Stimulated activated naive CD8-positive, alpha-beta T cell treated with anti-CD3 and anti-CD28 coated beads, Interleukin-15, amount 100 ng/mL, for 72 hours (primary cell): ENCODE measurements around the gene ZBTB43.
"Not testable (repeated sequence)": the region's sequence is repeated elsewhere in the genome, so short reads cannot be mapped to it uniquely, and the experiment has no call there.

Experiments used
- ATAC-seq: fragments of 150-1000 bp; cut with Tn5 transposase; 2 replicates; pipeline ENCODE4 v1.10.0; 2021; ENCODE audit warnings: mild to moderate bottlenecking, moderate library complexity
- DNase-seq, 2 donors: peaks; one replicate each; pipeline ENCODE4 v3.0.0; 2021 to 2022
- H3K27ac Mint-ChIP-seq, 2 donors: one replicate each; pipeline ENCODE4 v1.8.0; 2022; ENCODE audit warnings: mild to moderate bottlenecking in 2 of 2, mixed read lengths in 2 of 2, moderate library complexity in 2 of 2
- H3K27me3 Mint-ChIP-seq: one replicate; pipeline ENCODE4 v1.8.0; 2022; ENCODE audit warnings: mixed read lengths
- H3K4me1 Mint-ChIP-seq: one replicate; pipeline ENCODE4 v1.8.0; 2022; ENCODE audit warnings: mild to moderate bottlenecking, mixed read lengths
- H3K4me3 Mint-ChIP-seq, 2 donors: one replicate each; pipeline ENCODE4 v1.8.0; 2022; ENCODE audit warnings: mild to moderate bottlenecking in 2 of 2, mixed read lengths in 2 of 2, moderate library complexity in 1 of 2
- H3K9me3 Mint-ChIP-seq, 2 donors: one replicate each; pipeline ENCODE4 v1.8.0; 2022; ENCODE audit warnings: mixed read lengths in 2 of 2

ZBTB43 gene

GRCh38 chr9:126805554-126806262, 868 bp downstream of the ZBTB43 start:
- Mint-ChIP-seq H3K4me3 (peak overlapping the region; percentile 85 to 94), H3K4me1 (peaks cover 40% of the 10 kb centered on the region), H3K9me3 (peaks cover 5 to 8% of the 10 kb centered on the region in 2 donors), H3K27ac (peak overlapping the region; percentile 97), H3K27me3 (no peaks in the 10 kb centered on the region)
- ATAC-seq (peak; percentile 95), DNase-seq (peak; percentile 79 to 89)

DNA sequence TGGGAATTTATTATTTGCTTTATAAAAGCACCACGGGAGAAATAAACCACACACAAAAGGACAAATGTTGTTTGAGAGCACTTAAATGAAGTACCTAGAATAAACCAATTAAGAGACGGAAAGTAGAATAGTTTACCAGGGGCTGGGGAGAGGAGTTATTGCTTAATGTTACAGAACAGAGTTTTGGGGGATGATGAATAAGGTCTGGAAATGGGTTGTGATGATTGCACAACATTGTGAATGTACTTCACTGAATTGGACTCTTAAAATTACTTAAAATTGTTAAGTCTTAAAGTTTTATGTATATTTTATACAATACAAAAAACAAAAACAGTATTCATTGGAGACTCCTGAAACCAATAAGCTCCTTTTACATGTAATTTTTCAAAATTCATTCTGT, 1.5 kb downstream of the ZBTB43 start:
- H3K27ac Mint-ChIP-seq: peak overlapping the region; percentile 97
- peaks cover 5 to 8% of the 10 kb centered on the region in 2 donors for H3K9me3 Mint-ChIP-seq
- H3K4me3 Mint-ChIP-seq: peak overlapping the region; percentile 85 to 94
- DNase-seq: no peak
- no peaks in the 10 kb centered on the region for H3K27me3 Mint-ChIP-seq
- ATAC-seq: no peak
- H3K4me1 Mint-ChIP-seq: peaks cover 40% of the 10 kb centered on the region

DNA sequence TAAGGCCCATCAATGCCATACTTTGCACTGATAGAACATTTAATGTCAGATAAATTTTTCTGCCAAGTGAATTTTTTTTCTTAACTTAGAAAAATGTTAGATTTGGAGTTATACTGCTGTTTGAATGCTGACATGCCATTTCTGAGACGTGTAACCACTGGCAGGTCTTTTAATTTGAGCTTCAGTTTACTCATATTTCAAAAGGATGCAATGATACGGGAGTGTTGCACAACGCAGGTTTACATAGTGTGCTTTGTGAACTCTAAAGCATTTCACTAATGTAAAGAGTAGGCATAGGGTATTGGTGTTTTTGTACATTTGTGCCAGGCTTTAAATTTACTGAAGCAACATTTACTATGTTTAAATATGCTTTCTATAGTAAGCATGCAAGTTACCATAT, 4.2 kb downstream of the ZBTB43 start:
- ATAC-seq: no peak

GRCh38 chr9:126810221-126810620, 5.4 kb downstream of the ZBTB43 start:
- not testable (repeated sequence) for DNase-seq, H3K27me3 Mint-ChIP-seq, ATAC-seq, H3K4me3 Mint-ChIP-seq, H3K27ac Mint-ChIP-seq
- H3K9me3 Mint-ChIP-seq: peaks cover 13 to 22% of the 10 kb centered on the region in 2 donors
- peaks cover 37% of the 10 kb centered on the region for H3K4me1 Mint-ChIP-seq

More for the DNA sequence above, 4.2 kb downstream of the ZBTB43 start:
- no peak overlapping the region for H3K27ac Mint-ChIP-seq
- H3K4me3 Mint-ChIP-seq: no peak overlapping the region
- H3K4me1 Mint-ChIP-seq: peaks cover 47% of the 10 kb centered on the region
- H3K27me3 Mint-ChIP-seq: no peaks in the 10 kb centered on the region
- DNase-seq: no peak
- peaks cover 11 to 17% of the 10 kb centered on the region in 2 donors for H3K9me3 Mint-ChIP-seq

DNA sequence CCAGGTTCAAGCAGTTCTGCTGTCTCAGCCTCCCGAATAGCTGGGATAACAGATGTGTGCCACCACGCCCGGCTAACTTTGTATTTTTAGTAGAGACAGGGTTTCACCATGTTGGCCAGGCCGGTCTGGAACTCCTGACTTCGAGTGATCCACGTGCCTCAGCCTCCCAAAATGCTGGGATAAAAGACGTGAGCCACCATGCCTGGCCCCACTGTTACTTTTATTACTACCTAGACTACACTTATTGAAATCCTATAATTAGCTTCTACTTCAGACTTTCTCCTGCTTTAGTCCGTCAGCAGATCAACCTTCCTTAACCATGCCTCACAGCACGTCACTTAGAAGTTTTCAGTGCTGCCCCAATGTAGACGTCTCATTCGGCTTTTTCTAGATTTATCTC, 8.2 kb downstream of the ZBTB43 start:
- DNase-seq (no peak), ATAC-seq (no peak)
- H3K4me1 Mint-ChIP-seq: peaks cover 13% of the 10 kb centered on the region
- no peak overlapping the region for H3K4me3 Mint-ChIP-seq
- H3K9me3 Mint-ChIP-seq: peaks cover 22 to 35% of the 10 kb centered on the region in 2 donors
- H3K27ac Mint-ChIP-seq: no peak overlapping the region
- no peaks in the 10 kb centered on the region for H3K27me3 Mint-ChIP-seq

- Mint-ChIP-seq H3K4me3 (no peak overlapping the region), H3K9me3 (peaks cover 22 to 41% of the 10 kb centered on the region in 2 donors), H3K27me3 (no peaks in the 10 kb centered on the region), H3K27ac (no peak overlapping the region), H3K4me1 (peaks cover 11% of the 10 kb centered on the region)
- no peak for DNase-seq
- ATAC-seq: no peak
Observed at GRCh38 chr9:126814091-126814490, 9.3 kb downstream of the ZBTB43 start.

DNA sequence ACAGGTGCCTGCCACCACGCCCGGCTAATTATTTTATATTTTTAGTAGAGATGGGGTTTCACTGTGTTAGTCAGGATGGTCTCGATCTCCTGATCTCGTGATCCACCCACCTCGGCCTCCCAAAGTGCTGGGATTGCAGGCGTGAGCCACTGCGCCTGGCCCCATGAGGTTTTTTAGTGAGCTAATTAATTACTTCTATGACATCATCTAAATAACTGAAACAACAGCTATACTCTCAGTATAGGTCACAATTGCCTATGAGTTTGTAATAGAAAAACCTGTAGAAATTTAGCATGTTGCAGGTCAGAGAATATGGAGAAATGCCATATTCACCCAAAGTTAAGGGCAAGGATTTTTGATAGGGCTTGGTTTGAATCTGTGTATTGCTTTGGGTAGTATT, 12.8 kb downstream of the ZBTB43 start:
- H3K27ac Mint-ChIP-seq, H3K27me3 Mint-ChIP-seq, ATAC-seq: not testable (repeated sequence)

DNA sequence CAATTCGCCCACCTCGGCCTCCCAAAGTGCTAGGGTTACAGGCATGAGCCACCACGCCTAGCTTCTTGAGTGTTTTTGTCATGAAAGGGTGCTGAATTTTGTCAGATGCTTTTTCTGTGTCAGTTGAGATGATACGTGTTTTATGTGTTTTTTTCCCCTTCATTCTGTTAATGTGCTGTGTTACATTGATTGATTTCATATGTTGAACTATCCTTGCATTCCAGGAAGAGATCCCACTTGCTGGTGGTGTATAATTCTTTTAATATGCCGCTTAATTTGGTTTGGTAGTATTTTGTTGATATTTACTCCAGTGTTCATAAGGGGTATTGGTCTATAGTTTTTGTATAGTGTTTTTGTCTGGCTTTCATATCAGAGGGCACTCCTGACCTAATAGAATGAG, 13.6 kb downstream of the ZBTB43 start:
- DNase-seq (no peak), ATAC-seq (no peak)
- peaks cover 21% of the 10 kb centered on the region for H3K4me1 Mint-ChIP-seq
- H3K27ac Mint-ChIP-seq: no peak overlapping the region
- no peaks in the 10 kb centered on the region for H3K27me3 Mint-ChIP-seq
- H3K4me3 Mint-ChIP-seq: no peak overlapping the region
- H3K9me3 Mint-ChIP-seq: peaks cover 23 to 42% of the 10 kb centered on the region in 2 donors

More for the DNA sequence above, 12.8 kb downstream of the ZBTB43 start:
- DNase-seq, H3K4me3 Mint-ChIP-seq: not testable (repeated sequence)
- Mint-ChIP-seq H3K9me3 (peaks cover 27 to 48% of the 10 kb centered on the region in 2 donors), H3K4me1 (peaks cover 23% of the 10 kb centered on the region)

DNA sequence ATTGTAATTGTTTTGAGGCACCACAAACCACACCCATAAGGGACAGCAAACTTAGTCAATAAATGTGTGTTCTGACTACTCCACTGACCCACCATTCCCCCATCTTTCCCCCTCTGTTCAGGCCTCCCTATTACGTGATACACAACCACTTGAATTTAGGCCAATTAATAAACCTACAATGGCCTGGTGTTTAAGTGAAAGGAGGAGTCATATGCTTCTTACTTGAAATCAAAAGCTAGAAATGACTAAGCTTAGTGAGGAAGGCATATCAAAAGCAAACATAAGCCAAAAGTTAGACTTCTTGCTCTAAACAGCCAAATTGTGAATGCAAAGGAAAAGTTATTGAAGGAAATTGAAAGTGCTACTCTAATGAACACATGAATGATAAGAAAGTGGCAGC, 14.6 kb downstream of the ZBTB43 start:
- peak overlapping the region in 1 of 2 donors; percentile 28 for H3K27ac Mint-ChIP-seq
- H3K9me3 Mint-ChIP-seq: peaks cover 18 to 34% of the 10 kb centered on the region in 2 donors
- peaks cover 23% of the 10 kb centered on the region for H3K4me1 Mint-ChIP-seq
- DNase-seq: peak in 1 of 2 donors; percentile 43
- no peaks in the 10 kb centered on the region for H3K27me3 Mint-ChIP-seq
- H3K4me3 Mint-ChIP-seq: peak overlapping the region in 1 of 2 donors; percentile 25
- ATAC-seq: peak; percentile 99

- Mint-ChIP-seq H3K4me3 (no peak overlapping the region), H3K27ac (no peak overlapping the region), H3K9me3 (peaks cover 5 to 13% of the 10 kb centered on the region in 2 donors), H3K27me3 (no peaks in the 10 kb centered on the region), H3K4me1 (peaks cover 31% of the 10 kb centered on the region)
- no peak for ATAC-seq
- no peak for DNase-seq
Observed at GRCh38 chr9:126822278-126822677, 17.4 kb downstream of the ZBTB43 start.

GRCh38 chr9:126822873-126823272, 18.0 kb downstream of the ZBTB43 start:
- no peak for ATAC-seq
- Mint-ChIP-seq H3K4me3 (no peak overlapping the region), H3K4me1 (peaks cover 31% of the 10 kb centered on the region), H3K27me3 (no peaks in the 10 kb centered on the region), H3K9me3 (peaks cover 5 to 13% of the 10 kb centered on the region in 2 donors), H3K27ac (peak overlapping the region in 1 of 2 donors; percentile 60)
- no peak for DNase-seq

- H3K4me1 Mint-ChIP-seq: peaks cover 31% of the 10 kb centered on the region
- not testable (repeated sequence) for DNase-seq, H3K4me3 Mint-ChIP-seq, H3K9me3 Mint-ChIP-seq, H3K27ac Mint-ChIP-seq, H3K27me3 Mint-ChIP-seq, ATAC-seq
Observed at GRCh38 chr9:126824052-126824451, 19.2 kb downstream of the ZBTB43 start.

DNA sequence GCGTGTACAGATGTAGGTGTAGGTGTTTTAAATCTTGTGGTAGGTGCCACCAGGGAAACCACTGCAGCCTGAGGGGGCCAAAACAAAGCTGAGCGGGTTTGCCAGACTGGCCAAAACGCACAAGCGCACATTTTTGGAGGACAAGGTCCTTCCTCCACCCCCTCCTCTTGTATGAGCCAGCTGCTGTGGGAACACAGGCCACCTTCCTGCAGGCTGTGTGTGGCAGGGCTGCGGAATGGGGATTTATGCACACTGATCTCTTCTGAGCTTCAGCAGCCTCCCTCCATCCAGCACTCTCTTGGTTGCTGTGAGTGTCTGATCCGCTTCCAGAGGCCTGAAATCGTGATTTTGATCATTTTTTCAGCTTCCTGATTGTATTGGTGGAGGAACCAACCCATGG, 22.4 kb downstream of the ZBTB43 start:
- peaks cover 31% of the 10 kb centered on the region for H3K4me1 Mint-ChIP-seq
- no peaks in the 10 kb centered on the region for H3K27me3 Mint-ChIP-seq
- no peak for ATAC-seq
- no peak overlapping the region for H3K4me3 Mint-ChIP-seq
- H3K27ac Mint-ChIP-seq: no peak overlapping the region
- H3K9me3 Mint-ChIP-seq: no peaks in the 10 kb centered on the region
- no peak for DNase-seq

GRCh38 chr9:126829035-126829434, 24.2 kb downstream of the ZBTB43 start:
- DNase-seq (no peak), ATAC-seq (no peak)
- Mint-ChIP-seq H3K27me3 (no peaks in the 10 kb centered on the region), H3K4me3 (no peak overlapping the region), H3K27ac (no peak overlapping the region), H3K4me1 (peaks cover 22% of the 10 kb centered on the region), H3K9me3 (no peaks in the 10 kb centered on the region)

- Mint-ChIP-seq H3K4me1 (peaks cover 33% of the 10 kb centered on the region), H3K27ac (no peak overlapping the region), H3K9me3 (no peaks in the 10 kb centered on the region), H3K27me3 (no peaks in the 10 kb centered on the region), H3K4me3 (no peak overlapping the region)
- no peak for ATAC-seq
- DNase-seq: no peak
Observed at GRCh38 chr9:126830827-126831226, 26.0 kb downstream of the ZBTB43 start.

GRCh38 chr9:126832440-126832839, 27.6 kb downstream of the ZBTB43 start:
- no peaks in the 10 kb centered on the region for H3K9me3 Mint-ChIP-seq

More at GRCh38 chr9:126832440-126832839, 27.6 kb downstream of the ZBTB43 start:
- peaks cover 42% of the 10 kb centered on the region for H3K4me1 Mint-ChIP-seq
- H3K27ac Mint-ChIP-seq: no peak overlapping the region
- H3K27me3 Mint-ChIP-seq: no peaks in the 10 kb centered on the region
- ATAC-seq (no peak), DNase-seq (no peak)
- H3K4me3 Mint-ChIP-seq: no peak overlapping the region
